Nephron (organoid): ENCODE data around the gene PNPLA7.
"Not testable (repeated sequence)": the region's sequence is repeated elsewhere in the genome, so short reads cannot be mapped to it uniquely, and the experiment has no call there.

Experiments
- H3K27ac Mint-ChIP-seq, 3 experiments: 2 replicates each; pipeline ENCODE4 v1.8.0; 2020; ENCODE audit warnings: mixed read lengths in 3 of 3, mild to moderate bottlenecking in 2 of 3, moderate library complexity in 1 of 3
- H3K27me3 Mint-ChIP-seq: 2 replicates; pipeline ENCODE4 v1.8.0; 2021; ENCODE audit warnings: low read depth, mild to moderate bottlenecking, moderate library complexity, mixed read lengths
- H3K36me3 Mint-ChIP-seq: 2 replicates; pipeline ENCODE4 v1.8.0; 2020; ENCODE audit warnings: low read depth, mixed read lengths
- H3K4me1 Mint-ChIP-seq: 2 replicates; pipeline ENCODE4 v1.8.0; 2020; ENCODE audit warnings: mixed read lengths
- H3K4me3 Mint-ChIP-seq, 3 experiments: 2 replicates each; pipeline ENCODE4 v1.8.0; 2020; ENCODE audit warnings: mild to moderate bottlenecking in 3 of 3, mixed read lengths in 3 of 3, moderate library complexity in 2 of 3
- H3K9me3 Mint-ChIP-seq: 2 replicates; pipeline ENCODE4 v1.8.0; 2020; ENCODE audit warnings: mixed read lengths
- CTCF ChIP-seq, 3 experiments: fragments of 200-600 bp; sonication (generic); IDR thresholded peaks; one replicate each; pipeline ENCODE4 v1.5.0; 2021; ENCODE audit warnings: antibody characterized with exemption in 3 of 3; ENCODE audit not compliant: unreplicated experiment in 3 of 3

PNPLA7 gene

GRCh38 chr9:137556069-137556838 is 6.1 kb upstream of the PNPLA7 start:
- Mint-ChIP-seq H3K27me3 (no peaks in the 10 kb centered on the region), H3K4me1 (peaks cover 20% of the 10 kb centered on the region), H3K4me3 (no peak overlapping the region), H3K9me3 (no peaks in the 10 kb centered on the region), H3K27ac (peak overlapping the region in 1 of 3 experiments; percentile 48), H3K36me3 (peaks cover 51% of the 10 kb centered on the region)
- TF ChIP-seq CTCF (IDR thresholded peaks at IDR 0.05; ENCODE audit: unreplicated experiment in 3 of 3): no peak

GRCh38 chr9:137555179-137555578 is 5.0 kb upstream of the PNPLA7 start:
- H3K36me3 Mint-ChIP-seq: peaks cover 46% of the 10 kb centered on the region
- no peak for TF ChIP-seq CTCF (IDR thresholded peaks at IDR 0.05; ENCODE audit: unreplicated experiment in 3 of 3)
- H3K27me3 Mint-ChIP-seq: no peaks in the 10 kb centered on the region
- H3K9me3 Mint-ChIP-seq: no peaks in the 10 kb centered on the region
- peak overlapping the region in 1 of 3 experiments; percentile 16 for H3K4me3 Mint-ChIP-seq
- H3K4me1 Mint-ChIP-seq: peaks cover 21% of the 10 kb centered on the region
- H3K27ac Mint-ChIP-seq: no peak overlapping the region

GRCh38 chr9:137554349-137554748 is 4.1 kb upstream of the PNPLA7 start:
- Mint-ChIP-seq H3K4me1 (peaks cover 19% of the 10 kb centered on the region), H3K4me3 (peak overlapping the region in 2 of 3 experiments; percentile 57 to 65), H3K27me3 (no peaks in the 10 kb centered on the region), H3K36me3 (peaks cover 37% of the 10 kb centered on the region), H3K9me3 (no peaks in the 10 kb centered on the region), H3K27ac (no peak overlapping the region)
- no peak for TF ChIP-seq CTCF (IDR thresholded peaks at IDR 0.05; ENCODE audit: unreplicated experiment in 3 of 3)

- H3K27ac Mint-ChIP-seq, H3K9me3 Mint-ChIP-seq, H3K27me3 Mint-ChIP-seq: not testable (repeated sequence)
- Mint-ChIP-seq H3K4me1 (peaks cover 19% of the 10 kb centered on the region), H3K36me3 (peaks cover 37% of the 10 kb centered on the region), H3K4me3 (peak overlapping the region in 2 of 3 experiments; percentile 57 to 80)
Observed at GRCh38 chr9:137553654-137554053, 3.5 kb upstream of the PNPLA7 start.

GRCh38 chr9:137552022-137552768 is 2.0 kb upstream of the PNPLA7 start:
- Mint-ChIP-seq H3K9me3 (no peaks in the 10 kb centered on the region), H3K36me3 (peaks cover 32% of the 10 kb centered on the region), H3K27ac (peak overlapping the region; percentile 66 to 78 (median 76)), H3K4me3 (peak overlapping the region; percentile 89 to 96 (median 94)), H3K4me1 (peaks cover 19% of the 10 kb centered on the region), H3K27me3 (no peaks in the 10 kb centered on the region)
- TF ChIP-seq CTCF (IDR thresholded peaks at IDR 0.05; ENCODE audit: unreplicated experiment in 3 of 3): no peak

GRCh38 chr9:137551264-137552021 is 1.2 kb upstream of the PNPLA7 start, which contains the start of gene MRPL41:
Gene MRPL41, plus strand, starts transcription at chr9:137551879. Its CDS starts 203 bp downstream, at chr9:137552082.
- H3K4me1 Mint-ChIP-seq: peaks cover 19% of the 10 kb centered on the region
- peak within 1 kb of the TSS; percentile 89 to 96 (median 94) for H3K4me3 Mint-ChIP-seq

GRCh38 chr9:137550958-137551263 is 709 bp upstream of the PNPLA7 start:
- Mint-ChIP-seq H3K4me3 (peak overlapping the region; percentile 48 to 79 (median 66)), H3K36me3 (peaks cover 25% of the 10 kb centered on the region), H3K4me1 (peaks cover 17% of the 10 kb centered on the region)
- not testable (repeated sequence) for H3K27me3 Mint-ChIP-seq, H3K27ac Mint-ChIP-seq, H3K9me3 Mint-ChIP-seq

More at GRCh38 chr9:137551264-137552021, 1.2 kb upstream of the PNPLA7 start, which contains the start of gene MRPL41:
- Mint-ChIP-seq H3K27ac (peak within 1 kb of the TSS; percentile 66 to 78 (median 76)), H3K36me3 (peaks cover 26% of the 10 kb centered on the region), H3K27me3 (no peaks in the 10 kb centered on the region), H3K9me3 (no peaks in the 10 kb centered on the region)
- peak; percentile 55 to 62 (median 57) for TF ChIP-seq CTCF (IDR thresholded peaks at IDR 0.05; ENCODE audit: unreplicated experiment in 3 of 3)
